ENCODE results near the gene BRK1. TPM values are rescaled to one million over a fixed set of nuclear protein-coding genes. Genes with fewer than 3 reads are reported as not detected.
"Not testable (repeated sequence)": the region's sequence is repeated elsewhere in the genome, so short reads cannot be mapped to it uniquely, and the experiment has no call there.

BRK1 gene
- total RNA-seq, 2 donors from 2014 or later = 55.0 to 126 TPM

DNA sequence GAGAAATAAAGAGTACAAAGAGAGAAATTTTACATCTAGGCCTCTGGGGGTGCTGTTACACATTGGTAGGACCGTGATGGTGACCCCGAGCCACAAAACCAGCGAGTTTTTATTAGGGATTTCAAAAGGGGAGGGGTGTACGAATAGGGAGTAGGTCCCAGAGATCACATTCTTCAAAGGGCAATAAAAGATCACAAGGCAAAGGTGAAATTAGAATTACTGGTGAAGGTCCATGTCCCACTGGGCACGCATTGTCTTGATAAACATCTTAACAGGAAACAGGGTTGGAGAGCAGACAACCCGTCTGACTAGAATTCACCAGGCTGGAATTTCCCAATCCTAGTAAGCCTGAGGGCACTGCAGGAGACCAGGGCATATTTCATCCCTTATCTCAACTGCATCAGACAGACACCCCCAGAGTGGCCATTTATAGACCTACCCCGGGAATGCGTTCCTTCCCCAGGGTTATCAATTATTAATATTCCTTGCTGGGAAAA, 53.6 kb downstream of the BRK1 start:
- ATAC-seq (ENCODE audit: insufficient number of reproducible peaks, low FRiP score, low read depth) = no peak
- Histone ChIP-seq H3K27ac (no peak overlapping the region), H3K4me3 (no peak overlapping the region), H3K36me3 (no peaks in the 10 kb centered on the region), H3K9me3 (no peaks in the 10 kb centered on the region), H3K4me1 (ENCODE audit: control insufficient read depth in 1 of 2, low read depth in 2 of 2) (peaks cover 18 to 28% of the 10 kb centered on the region in 2 donors), H3K27me3 (replicated peaks; ENCODE audit: insufficient read depth) (no peaks in the 10 kb centered on the region)
- TF ChIP-seq, protein P1, sequence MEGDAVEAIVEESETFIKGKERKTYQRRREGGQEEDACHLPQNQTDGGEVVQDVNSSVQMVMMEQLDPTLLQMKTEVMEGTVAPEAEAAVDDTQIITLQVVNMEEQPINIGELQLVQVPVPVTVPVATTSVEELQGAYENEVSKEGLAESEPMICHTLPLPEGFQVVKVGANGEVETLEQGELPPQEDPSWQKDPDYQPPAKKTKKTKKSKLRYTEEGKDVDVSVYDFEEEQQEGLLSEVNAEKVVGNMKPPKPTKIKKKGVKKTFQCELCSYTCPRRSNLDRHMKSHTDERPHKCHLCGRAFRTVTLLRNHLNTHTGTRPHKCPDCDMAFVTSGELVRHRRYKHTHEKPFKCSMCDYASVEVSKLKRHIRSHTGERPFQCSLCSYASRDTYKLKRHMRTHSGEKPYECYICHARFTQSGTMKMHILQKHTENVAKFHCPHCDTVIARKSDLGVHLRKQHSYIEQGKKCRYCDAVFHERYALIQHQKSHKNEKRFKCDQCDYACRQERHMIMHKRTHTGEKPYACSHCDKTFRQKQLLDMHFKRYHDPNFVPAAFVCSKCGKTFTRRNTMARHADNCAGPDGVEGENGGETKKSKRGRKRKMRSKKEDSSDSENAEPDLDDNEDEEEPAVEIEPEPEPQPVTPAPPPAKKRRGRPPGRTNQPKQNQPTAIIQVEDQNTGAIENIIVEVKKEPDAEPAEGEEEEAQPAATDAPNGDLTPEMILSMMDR (IDR thresholded peaks at IDR 0.05) = no peak
- no peak for DNase-seq (ENCODE audit: low spot score)

DNA sequence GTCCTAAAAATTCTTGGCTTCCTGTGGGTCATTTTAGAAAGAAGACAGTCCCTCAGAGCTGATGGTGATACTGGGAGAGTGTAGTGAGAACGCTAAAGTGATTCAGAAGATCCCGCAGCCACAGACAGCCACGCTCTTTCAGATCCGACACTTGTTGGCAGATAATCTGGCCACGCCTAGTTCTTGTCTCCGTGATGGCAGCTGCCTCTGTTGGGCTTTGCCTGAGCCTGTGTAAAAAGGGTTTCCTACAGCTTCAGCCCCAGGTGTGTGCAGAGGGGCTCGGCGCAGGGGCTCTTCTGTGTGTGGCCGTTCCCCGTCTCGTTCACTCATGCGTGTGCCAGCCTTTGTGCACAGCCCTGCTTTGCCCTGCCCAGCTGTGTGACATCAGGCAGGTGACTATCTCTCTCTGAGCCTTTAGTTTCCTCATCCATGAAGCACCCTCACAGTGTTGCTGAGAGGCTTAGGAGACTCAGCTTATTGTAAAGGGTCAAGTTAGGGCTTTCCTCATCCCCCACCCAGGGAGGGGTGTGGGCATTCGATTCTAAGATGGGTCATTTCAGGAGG, 55.5 kb downstream of the BRK1 start:
- Histone ChIP-seq H3K36me3 (no peaks in the 10 kb centered on the region), H3K27ac (peak overlapping the region in 1 of 2 donors; percentile 37), H3K9me3 (no peaks in the 10 kb centered on the region), H3K4me1 (ENCODE audit: control insufficient read depth in 1 of 2, low read depth in 2 of 2) (peaks cover 17 to 24% of the 10 kb centered on the region in 2 donors), H3K27me3 (replicated peaks; ENCODE audit: insufficient read depth) (no peaks in the 10 kb centered on the region), H3K4me3 (no peak overlapping the region)
- ATAC-seq (ENCODE audit: insufficient number of reproducible peaks, low FRiP score, low read depth) = no peak
- TF ChIP-seq, protein P1 (IDR thresholded peaks at IDR 0.05) = no peak
- DNase-seq (ENCODE audit: low spot score) = no peak

DNA sequence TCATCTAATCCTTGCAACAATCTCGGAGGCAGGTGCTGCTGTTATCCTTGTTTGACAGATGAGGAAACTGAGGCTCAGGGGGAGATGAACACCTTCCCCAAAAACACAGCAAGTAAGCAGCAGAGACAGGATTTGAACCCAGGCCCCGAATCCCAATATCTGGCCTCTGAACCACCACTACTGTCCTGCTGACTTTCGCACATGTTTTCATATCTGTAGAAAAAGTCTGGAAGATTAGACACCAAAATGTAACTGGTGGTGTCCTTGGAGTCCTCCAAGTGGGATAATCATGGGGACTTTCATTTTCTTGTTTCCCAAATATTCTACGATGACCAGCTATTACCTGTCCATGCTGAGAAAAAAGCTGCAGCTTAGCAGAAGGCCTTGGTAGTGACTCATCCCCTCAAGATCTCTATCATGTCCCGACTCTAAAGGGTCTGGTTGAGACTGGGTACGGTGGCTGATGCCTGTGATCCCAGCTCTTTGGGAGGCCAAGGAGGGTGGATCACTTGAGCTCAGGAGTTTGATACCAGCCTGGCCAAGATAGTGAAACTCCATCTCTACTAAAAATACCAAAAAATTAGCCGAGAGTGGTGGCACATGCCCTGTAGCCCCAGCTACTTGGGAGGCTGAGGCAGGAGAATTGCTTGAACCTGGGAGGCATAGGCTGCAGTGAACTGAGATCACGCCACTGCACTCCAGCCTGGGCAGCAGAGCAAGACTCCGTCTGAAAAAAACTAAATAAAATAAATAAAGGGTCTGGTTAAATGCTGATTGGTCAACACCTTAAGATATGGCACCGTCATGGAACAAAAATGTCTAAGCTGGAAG, 57.8 kb downstream of the BRK1 start:
- peak overlapping the region; percentile 51 for H3K4me3 ChIP-seq
- H3K9me3 ChIP-seq = no peaks in the 10 kb centered on the region
- TF ChIP-seq, protein P1 (IDR thresholded peaks at IDR 0.05) = no peak
- peaks cover 13 to 21% of the 10 kb centered on the region in 2 donors for H3K4me1 ChIP-seq (ENCODE audit: control insufficient read depth in 1 of 2, low read depth in 2 of 2)
- DNase-seq (ENCODE audit: low spot score) = no peak
- no peaks in the 10 kb centered on the region for H3K27me3 ChIP-seq (replicated peaks; ENCODE audit: insufficient read depth)
- peaks cover 2% of the 10 kb centered on the region for H3K36me3 ChIP-seq
- peak overlapping the region; percentile 93 to 97 for H3K27ac ChIP-seq
- no peak for ATAC-seq (ENCODE audit: insufficient number of reproducible peaks, low FRiP score, low read depth)

DNA sequence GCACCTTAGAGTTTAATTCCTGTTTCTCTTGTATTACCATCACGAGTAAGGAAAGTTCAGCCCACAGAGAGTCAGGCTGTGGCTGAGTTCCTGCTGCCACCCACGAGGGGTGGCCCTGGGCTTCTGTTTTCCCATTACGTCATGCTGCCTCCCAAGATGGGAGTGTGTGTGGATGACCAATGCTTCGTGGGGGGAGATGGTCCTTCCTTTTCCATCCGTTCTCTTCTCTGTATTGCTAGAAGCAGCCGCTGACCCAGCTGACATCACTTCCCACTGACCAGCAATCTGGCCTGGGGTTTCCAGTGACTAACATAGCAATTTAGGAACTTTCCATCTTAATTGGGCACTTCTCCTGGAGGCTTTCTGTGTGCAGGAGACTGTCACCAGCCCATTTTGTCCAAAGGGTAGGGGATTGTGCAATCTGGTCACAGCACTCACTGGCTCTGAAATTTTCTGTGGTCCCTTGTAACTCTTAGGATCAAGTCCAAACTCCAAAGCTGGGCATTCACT, 58.5 kb downstream of the BRK1 start:
- TF ChIP-seq, protein P1 (IDR thresholded peaks at IDR 0.05) = no peak
- Histone ChIP-seq H3K4me1 (ENCODE audit: control insufficient read depth in 1 of 2, low read depth in 2 of 2) (peaks cover 13 to 21% of the 10 kb centered on the region in 2 donors), H3K36me3 (peaks cover 2% of the 10 kb centered on the region), H3K27me3 (replicated peaks; ENCODE audit: insufficient read depth) (no peaks in the 10 kb centered on the region), H3K9me3 (no peaks in the 10 kb centered on the region), H3K27ac (peak overlapping the region; percentile 93 to 97), H3K4me3 (peak overlapping the region; percentile 51)
- ATAC-seq (ENCODE audit: insufficient number of reproducible peaks, low FRiP score, low read depth) = peak; percentile 100
- DNase-seq (ENCODE audit: low spot score) = peak; percentile 90

DNA sequence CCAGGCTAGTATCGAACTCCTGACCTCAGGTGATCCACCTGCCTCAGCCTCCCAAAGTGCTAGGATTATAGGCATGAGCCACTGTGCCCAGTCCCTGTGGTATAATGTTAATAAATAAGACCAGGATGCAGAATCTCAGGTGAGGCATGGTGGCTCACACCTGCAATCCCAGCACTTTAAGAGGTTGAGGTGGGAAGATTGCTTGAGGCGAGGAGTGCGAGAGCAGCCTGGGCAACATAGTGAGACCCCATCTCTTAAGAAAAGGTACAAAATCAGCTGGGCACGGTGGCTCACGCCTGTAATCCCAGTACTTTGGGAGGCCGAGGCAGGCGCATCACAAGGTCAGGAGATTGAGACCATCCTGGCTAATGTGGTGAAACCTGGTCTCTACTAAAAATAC, 59.9 kb downstream of the BRK1 start:
- not testable (repeated sequence) for H3K9me3 ChIP-seq; H3K27me3 ChIP-seq (replicated peaks; ENCODE audit: insufficient read depth); H3K27ac ChIP-seq; H3K36me3 ChIP-seq; H3K4me3 ChIP-seq; ATAC-seq (ENCODE audit: insufficient number of reproducible peaks, low FRiP score, low read depth); DNase-seq (ENCODE audit: low spot score)
- H3K4me1 ChIP-seq (ENCODE audit: control insufficient read depth in 1 of 2, low read depth in 2 of 2) = peaks cover 13 to 21% of the 10 kb centered on the region in 2 donors

DNA sequence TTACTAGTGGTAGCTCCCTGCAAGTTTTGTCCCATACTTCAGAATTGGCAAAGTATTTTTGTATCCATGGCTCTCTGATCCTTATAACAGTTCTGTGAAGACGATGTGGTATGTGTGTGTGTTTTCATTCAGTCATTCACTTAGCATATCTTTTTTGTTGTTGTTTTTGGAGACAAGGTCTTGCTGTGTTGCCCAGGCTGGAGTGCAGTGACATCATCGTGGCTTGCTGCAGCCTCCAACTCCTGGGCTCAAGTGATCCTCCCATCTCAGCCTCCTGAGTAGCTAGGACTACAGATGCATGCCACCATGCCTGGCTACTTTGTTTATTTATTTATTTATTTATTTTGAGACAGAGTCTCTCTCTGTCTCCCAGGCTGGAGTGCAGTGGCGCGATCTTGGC, 60.7 kb downstream of the BRK1 start:
- ATAC-seq (ENCODE audit: insufficient number of reproducible peaks, low FRiP score, low read depth); H3K4me3 ChIP-seq; DNase-seq (ENCODE audit: low spot score); H3K27me3 ChIP-seq (replicated peaks; ENCODE audit: insufficient read depth); H3K36me3 ChIP-seq; H3K27ac ChIP-seq; H3K9me3 ChIP-seq: not testable (repeated sequence)
- peaks cover 13 to 21% of the 10 kb centered on the region in 2 donors for H3K4me1 ChIP-seq (ENCODE audit: control insufficient read depth in 1 of 2, low read depth in 2 of 2)

Measured in thoracic aorta (tissue), 2 donors.